SKM-1 (cell line): ENCODE data around the gene TFRC.
"Not testable (repeated sequence)": the region's sequence is repeated elsewhere in the genome, so short reads cannot be mapped to it uniquely, and the experiment has no call there.

Source experiments
- DNase-seq: peaks from one replicate; lab custom pipeline; 2025; ENCODE audit not compliant: unreplicated experiment; lab: John Stamatoyannopoulos, UW

TFRC gene

DNA sequence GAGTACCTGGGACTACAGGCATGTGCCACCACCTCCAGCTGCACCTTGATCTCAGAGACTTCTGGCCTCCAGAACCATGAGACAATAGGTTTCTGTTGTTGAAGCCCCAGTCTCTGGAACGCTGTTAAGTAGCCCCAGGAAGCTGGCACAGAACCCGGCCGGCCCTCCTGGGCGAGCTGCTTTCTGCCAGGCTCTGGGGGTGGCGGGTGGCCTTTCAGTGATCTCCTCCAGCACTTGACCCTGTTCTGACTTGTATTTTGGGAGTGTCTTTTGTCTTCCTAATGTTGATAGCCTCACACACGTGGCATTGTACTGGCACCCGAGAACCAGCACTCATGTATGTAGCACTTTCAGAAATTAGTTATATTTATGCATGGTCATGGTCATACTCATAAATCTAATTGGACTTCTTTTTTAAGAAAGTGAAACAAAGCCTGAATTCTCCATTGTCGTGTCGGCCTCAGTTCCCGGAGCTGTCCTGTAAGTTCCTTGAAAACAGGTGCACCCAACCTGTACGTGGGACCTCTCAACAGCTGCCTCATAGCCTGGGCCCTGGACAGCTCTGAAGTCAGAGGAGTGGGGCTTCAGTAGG lies 74.0 kb downstream of the TFRC start:
- DNase-seq: no peak

DNA sequence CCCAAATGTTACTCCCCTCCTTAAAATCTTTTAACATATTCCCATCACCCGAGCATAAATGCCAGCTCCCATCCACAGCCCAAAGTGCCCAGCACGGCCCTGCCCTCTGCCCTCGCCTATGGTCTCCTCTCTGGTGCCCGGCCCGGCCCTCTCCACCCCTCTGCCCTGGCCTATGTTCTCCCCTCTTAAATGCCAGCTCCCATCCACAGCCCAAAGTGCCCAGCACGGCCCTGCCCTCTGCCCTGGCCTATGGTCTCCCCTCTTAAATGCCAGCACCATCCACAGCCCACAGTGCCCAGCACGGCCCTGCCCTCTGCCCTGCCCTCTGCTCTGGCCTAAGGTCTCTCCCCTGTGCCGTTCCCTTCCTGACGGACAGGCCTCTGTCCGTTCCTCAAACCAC lies 76.6 kb downstream of the TFRC start:
- not testable (repeated sequence) for DNase-seq

DNA sequence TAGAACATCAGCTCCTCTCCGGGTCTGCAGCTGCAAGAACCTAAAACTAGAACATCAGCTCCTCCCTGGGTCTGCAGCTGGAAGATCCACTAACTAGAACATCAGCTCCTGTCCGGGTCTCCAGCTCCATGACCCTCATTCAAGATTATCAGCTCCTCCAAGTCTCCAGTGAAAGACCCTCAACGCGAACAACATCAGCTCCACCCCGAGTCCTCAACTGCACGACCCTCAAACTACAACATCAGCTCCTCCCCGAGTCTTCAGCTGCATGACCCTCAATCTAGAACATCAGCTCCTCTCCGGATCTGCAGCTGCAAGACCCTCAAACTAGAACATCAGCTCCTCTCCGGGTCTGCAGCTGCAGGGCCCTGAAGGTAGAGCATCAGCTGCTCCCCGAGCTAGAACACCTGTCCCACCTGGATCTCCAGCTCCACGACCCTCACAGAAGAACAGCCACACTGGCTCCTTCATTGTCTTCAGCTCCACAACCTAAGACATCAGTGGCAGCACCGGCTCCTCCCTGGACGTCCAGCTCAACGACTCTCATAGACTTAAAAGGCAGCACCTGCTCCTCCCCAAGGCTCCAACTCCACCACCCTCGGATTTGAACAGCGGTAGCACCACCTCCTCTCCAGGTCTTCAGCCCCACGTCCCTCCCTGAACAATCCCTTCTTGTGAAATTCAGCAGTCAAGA lies 77.4 kb downstream of the TFRC start:
- DNase-seq: not testable (repeated sequence)

- DNase-seq: no peak
Measured at GRCh38 chr3:196003611-196004010, 78.3 kb downstream of the TFRC start.

GRCh38 chr3:196002721-196003120 lies 79.2 kb downstream of the TFRC start:
- not testable (repeated sequence) for DNase-seq

DNA sequence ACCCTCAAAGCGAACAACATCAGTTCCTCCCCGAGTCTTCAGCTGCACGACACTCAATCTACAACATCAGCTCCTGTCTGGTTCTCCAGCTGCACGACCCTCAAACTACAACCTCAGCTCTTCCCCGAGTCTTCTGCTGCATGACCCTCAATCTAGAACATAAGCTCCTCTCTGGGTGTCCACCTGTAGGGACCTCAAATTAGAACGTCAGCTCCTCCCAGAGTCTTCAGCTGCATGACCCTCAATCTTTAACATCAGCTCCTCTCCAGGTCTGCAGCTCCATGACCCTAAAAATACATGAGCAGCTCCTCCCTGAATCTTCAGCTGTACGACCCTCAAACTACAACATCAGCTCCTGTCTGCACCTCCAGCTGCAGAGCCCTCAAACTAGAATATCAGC lies 80.7 kb downstream of the TFRC start:
- not testable (repeated sequence) for DNase-seq

DNA sequence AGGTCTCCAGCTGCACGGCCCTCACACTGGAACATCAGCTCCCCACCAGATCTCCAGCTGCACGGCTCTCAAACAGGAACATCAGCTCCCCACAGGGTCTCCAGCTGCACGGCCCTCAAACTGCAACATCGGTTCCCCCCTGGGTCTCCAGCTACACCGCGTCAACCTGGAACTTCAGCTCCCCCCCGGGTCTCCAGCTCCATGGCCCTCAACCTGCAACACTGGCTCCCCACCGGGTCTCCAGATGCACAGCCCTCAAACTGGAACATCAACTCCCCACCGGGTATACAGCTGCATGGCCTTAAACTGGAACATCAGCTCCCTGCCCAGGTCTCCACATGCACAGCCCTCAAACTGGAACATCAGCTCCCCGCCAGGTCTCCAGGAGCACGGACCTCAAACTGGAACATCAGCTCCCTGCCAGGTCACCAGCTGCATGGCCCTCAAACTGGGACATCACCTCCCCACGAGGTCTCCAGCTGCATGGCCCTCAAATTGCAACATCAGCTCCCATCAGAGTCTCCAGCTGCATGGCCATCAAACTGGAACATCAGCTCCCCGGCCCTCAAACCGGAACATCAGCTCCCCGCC lies 81.4 kb downstream of the TFRC start:
- not testable (repeated sequence) for DNase-seq

DNA sequence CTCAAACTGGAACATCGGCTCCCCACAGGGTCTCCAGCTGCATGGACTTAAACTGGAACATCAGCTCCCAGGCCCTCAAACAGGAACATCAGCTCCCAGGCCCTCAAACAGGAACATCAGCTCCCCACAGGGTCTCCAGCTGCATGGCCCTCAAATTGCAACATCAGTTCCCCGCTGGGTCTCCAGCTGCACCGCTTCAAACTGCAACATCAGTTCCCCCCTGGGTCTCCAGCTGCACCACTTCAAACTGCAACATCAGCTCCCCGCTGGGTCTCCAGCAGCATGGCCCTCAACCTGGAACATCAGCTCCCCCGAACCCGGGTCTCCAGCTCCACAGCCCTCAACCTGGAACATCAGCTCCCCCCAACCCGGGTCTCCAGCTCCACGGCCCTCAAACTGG lies 82.0 kb downstream of the TFRC start:
- DNase-seq: no peak
